ENCODE data around the gene EPB41L4A.

Gene EPB41L4A

DNA sequence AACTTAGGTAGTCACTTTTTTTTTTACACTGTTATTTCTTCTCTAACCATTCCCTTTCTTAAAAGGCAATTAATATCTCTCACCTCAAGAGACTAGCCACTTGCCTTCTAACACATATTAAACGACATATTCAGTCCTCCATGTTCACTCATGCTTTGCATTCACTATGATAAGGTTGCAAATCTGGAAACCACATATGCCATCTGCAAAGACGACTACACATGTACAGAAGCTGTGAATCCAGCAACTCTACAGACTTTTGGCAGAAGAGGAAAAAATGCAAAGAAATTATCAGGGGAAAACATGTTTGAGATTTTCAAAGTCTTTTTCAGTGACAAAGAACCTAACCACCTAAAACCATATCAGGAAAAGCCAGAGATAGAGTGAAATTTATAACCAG is 112.1 kb downstream of the EPB41L4A start:
- DNase-seq: no peak

GRCh38 chr5:112304743-112305142 is 114.3 kb downstream of the EPB41L4A start:
- DNase-seq: no peak

DNA sequence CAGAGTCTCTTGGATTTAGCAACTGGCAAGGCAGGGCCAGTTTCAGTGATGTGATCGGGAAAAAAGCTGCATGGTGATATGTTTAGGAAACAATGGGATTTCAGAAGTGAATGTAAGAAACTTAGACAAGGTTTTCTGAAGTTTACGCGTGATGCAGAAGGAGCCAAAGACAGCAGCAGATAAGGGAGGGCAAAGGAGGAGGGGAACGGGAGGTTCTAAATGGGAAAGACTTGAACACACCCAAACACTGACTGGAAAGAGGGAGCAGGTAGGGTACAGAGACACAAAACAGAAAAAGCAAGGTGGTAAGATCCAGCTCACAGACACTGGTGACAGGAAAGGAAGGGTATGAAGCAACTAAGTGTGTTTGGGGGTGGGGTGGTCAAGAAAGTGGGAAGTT is 115.4 kb downstream of the EPB41L4A start:
- DNase-seq: no peak

GRCh38 chr5:112294126-112294525 is 125.0 kb downstream of the EPB41L4A start:
- DNase-seq: no peak

DNA sequence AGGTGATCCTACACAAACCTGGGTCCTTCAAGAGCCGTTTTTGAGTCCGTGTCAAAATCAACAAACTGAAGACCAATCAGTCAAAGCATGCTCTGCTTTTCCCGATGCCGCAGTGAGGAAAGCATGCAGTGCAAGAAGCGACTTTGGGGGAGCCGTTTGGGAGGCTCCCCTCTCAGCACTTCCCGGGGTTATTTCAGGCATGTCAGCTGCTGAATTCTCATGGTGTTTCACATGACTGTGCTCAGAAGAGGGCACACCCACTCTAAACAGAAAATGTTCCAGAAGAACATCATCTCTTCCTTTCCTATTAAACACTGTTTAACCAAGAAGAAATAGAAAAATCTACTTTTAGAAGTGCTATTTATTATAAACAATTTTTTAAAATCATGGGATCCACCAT is 125.5 kb downstream of the EPB41L4A start:
- no peak for DNase-seq

- DNase-seq: no peak
Measured at GRCh38 chr5:112290691-112291090, 128.4 kb downstream of the EPB41L4A start.

DNA sequence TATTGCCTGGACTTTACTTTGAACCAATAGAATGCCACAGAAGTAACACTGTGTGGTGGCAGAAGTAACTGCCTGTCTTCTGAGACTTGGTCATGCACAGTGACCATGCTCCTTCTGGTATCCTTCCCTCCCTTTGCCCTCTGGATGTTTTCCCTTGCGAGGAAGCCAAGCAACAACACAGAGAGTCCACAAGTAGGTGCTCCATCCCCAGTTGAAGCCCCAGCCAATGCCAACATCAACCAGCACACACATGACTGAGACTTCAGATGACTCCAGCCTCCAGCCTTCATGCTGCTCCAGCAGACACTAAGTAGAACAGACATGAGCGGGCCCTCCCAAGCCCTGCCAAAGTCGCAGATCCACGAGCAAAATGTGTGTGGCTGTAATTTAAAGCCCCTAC is 129.6 kb downstream of the EPB41L4A start:
- DNase-seq: no peak

- no peak for DNase-seq
Measured at GRCh38 chr5:112283943-112284929, 134.8 kb downstream of the EPB41L4A start.

DNA sequence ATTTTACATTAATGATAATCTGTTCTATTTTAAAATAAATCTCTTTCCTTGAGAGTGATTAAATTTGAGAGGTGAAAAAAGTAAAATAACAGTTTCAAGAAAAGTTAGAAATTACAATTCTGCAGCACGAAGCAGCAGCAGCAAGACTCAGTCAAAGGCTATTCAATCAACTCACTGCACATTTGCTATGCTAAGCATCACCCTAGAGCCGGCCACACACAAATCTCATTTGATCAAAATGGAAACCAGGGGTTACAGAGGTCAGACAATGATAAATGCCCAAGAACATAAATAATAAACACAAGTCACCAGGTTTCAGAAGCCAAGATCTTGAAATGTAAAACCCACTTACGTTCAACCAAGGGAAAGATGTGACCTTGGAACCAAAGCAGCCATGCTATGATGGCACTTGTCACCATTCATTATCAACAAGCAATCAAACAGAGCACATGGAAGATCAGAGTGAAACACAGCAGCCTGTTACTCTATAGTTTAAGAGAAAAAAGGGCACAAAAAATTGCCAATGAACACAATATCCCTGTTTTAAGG is 136.0 kb downstream of the EPB41L4A start:
- DNase-seq: no peak

- DNase-seq: no peak
Measured at GRCh38 chr5:112279082-112279481, 140.0 kb downstream of the EPB41L4A start.

GRCh38 chr5:112276991-112277390 is 142.1 kb downstream of the EPB41L4A start:
- no peak for DNase-seq

- no peak for DNase-seq
Measured at GRCh38 chr5:112275671-112276070, 143.4 kb downstream of the EPB41L4A start.

- DNase-seq: no peak
Measured at GRCh38 chr5:112270299-112271293, 148.5 kb downstream of the EPB41L4A start.

DNA sequence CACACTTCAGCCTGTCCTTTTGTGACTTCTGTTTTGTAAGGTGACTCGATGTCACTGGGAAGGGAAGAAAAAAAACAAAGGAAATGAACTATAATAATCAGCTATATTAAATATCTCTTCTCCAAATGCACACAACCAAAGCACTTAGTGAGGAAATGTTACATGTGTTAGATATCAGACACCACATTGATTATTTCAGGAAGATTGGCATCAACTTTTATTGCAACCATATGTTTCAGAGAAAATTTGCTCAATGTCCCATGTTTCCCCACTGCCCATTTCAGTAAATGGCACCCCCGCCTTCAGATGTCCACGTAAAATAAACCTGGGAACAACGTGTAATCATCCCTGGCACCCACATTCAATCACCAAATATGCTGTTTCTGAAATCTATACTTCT is 151.8 kb downstream of the EPB41L4A start:
- DNase-seq: no peak

DNA sequence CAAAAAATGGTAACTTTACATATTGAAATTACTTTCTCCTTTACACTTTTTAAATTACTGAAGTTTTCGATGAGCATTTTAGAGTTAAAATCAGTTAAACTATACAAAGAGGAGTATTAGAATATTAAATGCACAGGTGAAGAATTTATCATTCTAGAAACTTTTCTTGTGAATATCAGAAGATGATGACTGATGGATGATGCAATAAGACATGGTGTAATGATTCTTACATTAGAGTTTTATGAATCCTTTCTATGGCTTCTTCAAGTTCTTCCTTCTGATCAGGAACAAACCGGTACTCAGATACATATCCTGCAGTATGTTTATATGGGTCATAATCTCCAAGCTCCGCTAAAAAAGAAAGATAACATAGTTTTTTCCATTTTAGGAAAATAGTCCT is 154.4 kb downstream of the EPB41L4A start:
- DNase-seq: no peak

DNA sequence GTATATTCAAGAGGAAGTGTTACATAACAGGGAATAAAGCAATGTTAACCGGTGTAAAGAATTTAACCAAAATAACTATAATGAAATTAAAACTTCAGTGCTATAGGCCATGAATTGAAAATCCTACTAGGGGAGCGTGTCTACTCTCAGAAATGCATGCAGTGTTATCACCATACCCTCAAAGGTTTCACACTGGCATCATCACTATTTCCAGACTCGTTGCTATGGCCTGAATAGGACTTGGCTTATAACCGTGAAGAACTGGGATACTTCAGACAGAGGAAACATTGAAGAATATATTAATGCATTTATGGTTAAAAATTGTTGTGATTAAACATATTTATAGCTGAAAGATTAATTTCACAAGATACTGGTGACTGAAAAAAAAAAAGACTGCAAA is 154.9 kb downstream of the EPB41L4A start:
- no peak for DNase-seq

- DNase-seq: no peak
Measured at GRCh38 chr5:112263469-112263868, 155.6 kb downstream of the EPB41L4A start.

DNA sequence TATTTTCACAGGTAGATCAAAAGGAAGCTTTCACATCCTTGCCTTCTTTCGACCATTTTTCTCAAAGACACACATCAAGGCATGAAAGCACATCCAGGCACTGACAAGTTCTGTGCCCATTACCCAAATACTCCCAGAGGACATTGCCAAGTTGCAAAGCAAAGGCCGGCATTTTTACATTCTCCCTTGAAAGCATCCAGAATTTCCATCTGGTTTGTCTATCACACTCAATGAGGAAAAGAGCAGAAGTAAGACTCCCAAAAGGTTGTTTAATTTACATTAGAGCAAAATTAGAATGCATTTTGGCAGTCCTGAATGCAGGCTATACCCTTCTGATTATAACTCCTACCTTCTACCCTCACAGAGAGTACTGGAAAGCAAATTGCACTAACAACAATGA is 160.5 kb downstream of the EPB41L4A start:
- no peak for DNase-seq

DNA sequence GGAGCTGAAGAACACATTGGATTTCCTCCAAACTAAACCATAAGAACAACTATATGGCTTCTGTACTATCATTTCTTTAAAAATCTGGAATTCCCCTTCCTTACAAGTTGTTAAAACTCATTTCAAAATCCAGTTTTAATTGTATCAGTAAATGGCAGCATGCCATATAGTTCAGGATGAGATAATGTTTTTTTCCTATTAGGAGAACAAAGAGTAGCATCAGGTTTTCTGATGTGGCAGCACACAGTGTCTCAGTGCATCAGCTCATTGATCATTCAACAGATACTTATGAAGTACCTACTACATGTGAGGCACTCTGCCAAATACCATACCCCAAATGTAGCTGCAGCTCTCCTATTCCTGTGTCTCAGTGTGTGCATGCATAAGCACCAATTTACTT is 161.1 kb downstream of the EPB41L4A start:
- no peak for DNase-seq

GRCh38 chr5:112257005-112257404 is 162.1 kb downstream of the EPB41L4A start:
- no peak for DNase-seq

- no peak for DNase-seq
Measured at GRCh38 chr5:112254303-112254702, 164.8 kb downstream of the EPB41L4A start.

DNA sequence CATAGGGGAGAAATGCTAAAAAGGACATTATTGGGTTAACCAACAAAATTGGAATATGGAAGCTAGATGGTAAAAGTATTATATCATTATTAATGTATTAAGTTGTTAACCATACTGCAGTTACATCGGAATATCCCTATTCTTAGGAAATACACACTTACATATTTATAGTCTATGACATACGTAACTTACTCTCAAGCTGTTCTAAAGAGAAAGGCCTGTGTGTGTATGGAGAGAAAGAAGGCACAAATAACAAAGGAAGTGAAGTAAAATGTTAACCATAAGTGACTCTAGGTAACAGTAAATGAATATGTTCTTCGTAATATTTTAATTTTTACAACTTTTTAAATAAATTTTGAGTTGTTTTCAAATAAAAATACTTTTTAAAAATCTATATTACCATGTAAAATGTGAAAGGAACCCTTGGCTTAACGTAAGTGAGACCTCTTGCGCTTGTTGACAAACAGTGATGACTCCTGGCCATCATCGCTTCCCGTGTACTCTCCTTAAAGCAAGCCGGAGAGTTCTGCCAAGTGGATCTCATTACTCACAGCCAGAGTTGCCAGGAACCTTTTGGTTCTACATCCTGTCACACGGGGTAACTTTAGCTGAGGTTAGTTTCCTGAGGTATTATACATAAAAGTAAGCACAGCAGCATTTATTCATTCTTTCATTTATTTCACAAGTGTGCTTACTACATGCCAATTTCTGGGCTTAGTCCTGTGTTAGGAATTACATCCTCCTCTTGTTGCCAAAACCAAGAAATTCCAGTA is 165.4 kb downstream of the EPB41L4A start:
- no peak for DNase-seq

Measured in activated CD4-positive, alpha-beta T cell treated with anti-CD3 and anti-CD28 coated beads, Interleukin-2, amount 50 U/mL, for 1 hour (primary cell).